Mucosa of rectum (tissue), 2 donors: ENCODE measurements around the gene MFN2.

Experiments
- H3K27ac ChIP-seq, 2 donors: one replicate each; pipeline ENCODE4 v1.7.0; 2013; ENCODE audit warnings: inconsistent platforms in 2 of 2, low read depth in 2 of 2, low read length in 2 of 2
- H3K27me3 ChIP-seq, 2 donors: one replicate each; pipeline ENCODE4 v1.7.0; 2013; ENCODE audit warnings: low read length in 2 of 2; ENCODE audit not compliant: control insufficient read depth in 2 of 2, insufficient read depth in 2 of 2
- H3K36me3 ChIP-seq, 2 donors: one replicate each; pipeline ENCODE4 v1.7.0; 2013; ENCODE audit warnings: low read length in 2 of 2; ENCODE audit not compliant: control insufficient read depth in 2 of 2, insufficient read depth in 2 of 2
- H3K4me1 ChIP-seq, 2 donors: one replicate each; pipeline ENCODE4 v1.7.0; 2013; ENCODE audit warnings: low read length in 2 of 2, mild to moderate bottlenecking in 1 of 2; ENCODE audit not compliant: control insufficient read depth in 2 of 2, insufficient read depth in 2 of 2
- H3K4me3 ChIP-seq, 2 donors: one replicate each; pipeline ENCODE4 v1.7.0; 2013; ENCODE audit warnings: low read length in 2 of 2
- H3K9ac ChIP-seq, 2 donors: one replicate each; pipeline ENCODE4 v1.7.0; 2013; ENCODE audit warnings: low read length in 2 of 2, low read depth in 1 of 2, mild to moderate bottlenecking in 1 of 2
- H3K9me3 ChIP-seq, 2 donors: one replicate each; pipeline ENCODE4 v1.7.0; 2013; ENCODE audit warnings: low read length in 2 of 2; ENCODE audit not compliant: control insufficient read depth in 2 of 2
- donor health status: healthy.
- donor health status: Normal muscosa, but diverticular disease.

Gene MFN2

GRCh38 chr1:12019858-12020509, 39.7 kb downstream of the MFN2 start:
- H3K9me3 ChIP-seq = no peaks in the 10 kb centered on the region
- H3K4me1 ChIP-seq = peaks cover 6 to 10% of the 10 kb centered on the region in 2 donors
- peak overlapping the region; percentile 73 to 75 for H3K9ac ChIP-seq
- H3K27me3 ChIP-seq = no peaks in the 10 kb centered on the region
- H3K4me3 ChIP-seq = peak overlapping the region; percentile 77 to 84
- H3K36me3 ChIP-seq = peaks cover 9 to 12% of the 10 kb centered on the region in 2 donors
- H3K27ac ChIP-seq = peak overlapping the region; percentile 61 to 71

DNA sequence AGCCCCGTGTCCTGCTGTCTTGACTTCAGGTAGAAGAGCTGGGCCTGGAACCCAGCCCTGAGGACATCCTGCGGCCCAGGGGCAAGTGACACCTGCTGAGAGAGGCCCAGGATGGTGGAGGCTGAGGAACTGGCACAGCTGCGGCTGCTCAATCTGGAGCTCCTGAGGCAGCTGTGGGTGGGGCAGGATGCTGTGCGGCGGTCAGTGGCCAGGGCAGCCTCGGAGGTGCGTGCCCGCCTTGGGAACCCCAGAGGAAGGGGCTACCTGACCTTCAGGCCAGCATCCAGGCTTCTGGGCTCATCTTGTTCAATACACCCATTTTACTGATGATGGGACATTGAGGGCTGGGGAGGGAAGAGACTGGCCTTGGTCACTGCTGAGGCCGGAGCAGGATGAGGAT, 41.4 kb downstream of the MFN2 start:
- H3K27ac ChIP-seq = no peak overlapping the region
- H3K4me3 ChIP-seq = no peak overlapping the region
- H3K27me3 ChIP-seq = no peaks in the 10 kb centered on the region
- H3K9ac ChIP-seq = no peak overlapping the region
- H3K36me3 ChIP-seq = peaks cover 17 to 20% of the 10 kb centered on the region in 2 donors
- no peaks in the 10 kb centered on the region for H3K9me3 ChIP-seq
- H3K4me1 ChIP-seq = peaks cover 6 to 8% of the 10 kb centered on the region in 2 donors

- Histone ChIP-seq H3K4me3 (no peak overlapping the region), H3K27ac (no peak overlapping the region), H3K9me3 (no peaks in the 10 kb centered on the region), H3K36me3 (peaks cover 19 to 22% of the 10 kb centered on the region in 2 donors), H3K4me1 (peaks cover 6 to 8% of the 10 kb centered on the region in 2 donors), H3K9ac (no peak overlapping the region), H3K27me3 (no peaks in the 10 kb centered on the region)
These were observed 41.8 kb downstream of the MFN2 start for GRCh38 chr1:12022036-12022435.

DNA sequence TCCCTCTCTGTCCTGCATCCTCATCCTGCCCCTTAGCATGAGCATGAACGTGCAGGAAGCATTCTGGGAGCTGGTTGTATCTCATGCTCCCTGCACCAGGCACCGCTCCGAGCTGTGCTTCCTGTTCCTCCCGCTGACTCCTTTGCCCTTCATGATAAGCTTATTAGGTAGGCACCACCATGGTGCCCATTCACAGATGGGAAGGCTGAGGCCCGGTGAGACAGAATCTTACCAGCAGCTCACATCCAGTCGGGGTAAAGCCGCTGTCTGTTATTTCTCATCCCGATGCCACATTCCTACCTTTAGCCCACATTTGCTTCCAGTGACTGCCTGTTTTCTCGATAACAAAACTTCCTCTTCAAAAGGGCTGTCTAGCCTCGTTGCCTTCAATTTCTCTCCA, 46.3 kb downstream of the MFN2 start:
- H3K27me3 ChIP-seq = no peaks in the 10 kb centered on the region
- no peak overlapping the region for H3K27ac ChIP-seq
- no peak overlapping the region for H3K9ac ChIP-seq
- no peak overlapping the region for H3K4me3 ChIP-seq
- peaks cover 25 to 29% of the 10 kb centered on the region in 2 donors for H3K36me3 ChIP-seq
- H3K9me3 ChIP-seq = no peaks in the 10 kb centered on the region
- H3K4me1 ChIP-seq = no peaks in the 10 kb centered on the region

GRCh38 chr1:12028248-12028647, 48.0 kb downstream of the MFN2 start:
- Histone ChIP-seq H3K27me3 (no peaks in the 10 kb centered on the region), H3K9ac (no peak overlapping the region), H3K36me3 (peaks cover 21 to 26% of the 10 kb centered on the region in 2 donors)

DNA sequence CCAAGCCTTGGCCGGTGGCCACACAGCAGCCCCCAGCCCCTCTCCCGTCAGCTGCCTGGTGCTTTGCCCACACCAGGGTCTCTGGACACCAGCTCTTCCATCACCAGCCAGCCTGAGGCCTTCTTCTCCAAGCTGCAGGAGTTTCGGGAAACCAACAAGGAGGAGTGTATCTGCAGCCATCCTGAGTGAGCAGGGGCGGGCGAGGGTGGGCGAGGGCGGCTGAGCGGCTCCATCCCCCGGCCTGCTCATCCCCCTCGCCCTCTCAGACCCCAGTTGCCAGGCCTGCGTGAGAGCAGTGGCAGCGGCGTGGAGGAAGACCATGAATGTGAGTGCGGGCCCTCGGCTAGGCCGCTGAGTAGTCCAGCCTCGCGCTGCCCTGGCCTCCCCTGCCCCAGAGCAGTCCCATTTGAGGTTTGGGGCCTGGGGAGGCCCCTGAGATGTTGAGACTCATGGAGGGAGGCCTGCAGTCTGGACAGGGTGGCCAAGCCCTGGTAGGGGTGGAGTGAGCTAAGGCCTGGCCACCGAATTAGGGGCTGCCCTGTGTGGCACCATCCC, 48.8 kb downstream of the MFN2 start:
- Histone ChIP-seq H3K9ac (no peak overlapping the region), H3K9me3 (no peaks in the 10 kb centered on the region), H3K4me3 (no peak overlapping the region), H3K36me3 (peaks cover 19 to 24% of the 10 kb centered on the region in 2 donors), H3K27me3 (no peaks in the 10 kb centered on the region), H3K27ac (no peak overlapping the region), H3K4me1 (no peaks in the 10 kb centered on the region)

More at GRCh38 chr1:12028248-12028647, 48.0 kb downstream of the MFN2 start:
- no peak overlapping the region for H3K27ac ChIP-seq
- H3K9me3 ChIP-seq = no peaks in the 10 kb centered on the region
- H3K4me3 ChIP-seq = no peak overlapping the region
- H3K4me1 ChIP-seq = no peaks in the 10 kb centered on the region

- H3K4me1 ChIP-seq = no peaks in the 10 kb centered on the region
- no peaks in the 10 kb centered on the region for H3K27me3 ChIP-seq
- H3K9ac ChIP-seq = no peak overlapping the region
- H3K9me3 ChIP-seq = no peaks in the 10 kb centered on the region
- H3K27ac ChIP-seq = no peak overlapping the region
- no peak overlapping the region for H3K4me3 ChIP-seq
- H3K36me3 ChIP-seq = peaks cover 17 to 22% of the 10 kb centered on the region in 2 donors
These were observed 49.6 kb downstream of the MFN2 start for GRCh38 chr1:12029720-12030339.

- Histone ChIP-seq H3K27ac (no peak overlapping the region), H3K9ac (no peak overlapping the region), H3K9me3 (no peaks in the 10 kb centered on the region), H3K4me1 (no peaks in the 10 kb centered on the region), H3K27me3 (no peaks in the 10 kb centered on the region), H3K36me3 (peaks cover 14% of the 10 kb centered on the region in 2 donors), H3K4me3 (no peak overlapping the region)
These were observed 51.1 kb downstream of the MFN2 start for GRCh38 chr1:12031039-12031980.

- H3K36me3 ChIP-seq = peaks cover 8 to 10% of the 10 kb centered on the region in 2 donors
- no peaks in the 10 kb centered on the region for H3K9me3 ChIP-seq
- H3K27ac ChIP-seq = no peak overlapping the region
- no peak overlapping the region for H3K9ac ChIP-seq
- no peaks in the 10 kb centered on the region for H3K27me3 ChIP-seq
- H3K4me1 ChIP-seq = no peaks in the 10 kb centered on the region
- no peak overlapping the region for H3K4me3 ChIP-seq
These were observed 51.9 kb downstream of the MFN2 start for GRCh38 chr1:12032161-12032621.
